DOHH2 (cell line): ENCODE results near the gene ZNF639.

Source experiments
- H3F3A ChIP-seq: fragments of 200-600 bp; sonication (generic), shearing (Covaris generic); 2 replicates; pipeline ENCODE4 v1.6.0; 2016; ENCODE audit warnings: antibody characterized with exemption, mild to moderate bottlenecking; ENCODE audit not compliant: control insufficient read depth, insufficient read depth
- H3K27ac ChIP-seq: fragments of 200-600 bp; sonication (generic); 2 replicates; pipeline ENCODE4 v1.5.1; 2014; ENCODE audit warnings: low read depth, mild to moderate bottlenecking, low read length, moderate library complexity
- H3K27me3 ChIP-seq: fragments of 200-600 bp; sonication (generic); 2 replicates; pipeline ENCODE4 v1.6.1; 2014; ENCODE audit warnings: mild to moderate bottlenecking, low read length, mixed read lengths; ENCODE audit not compliant: control insufficient read depth
- H3K36me3 ChIP-seq: fragments of 200-600 bp; sonication (generic); 2 replicates; pipeline ENCODE4 v1.6.1; 2014; ENCODE audit warnings: mild to moderate bottlenecking, low read length, moderate library complexity, mixed read lengths; ENCODE audit not compliant: control insufficient read depth
- H3K4me1 ChIP-seq: fragments of 200-600 bp; sonication (generic); 2 replicates; pipeline ENCODE4 v1.6.1; 2014; ENCODE audit warnings: mild to moderate bottlenecking, low read length, mixed read lengths; ENCODE audit not compliant: control insufficient read depth
- H3K4me2 ChIP-seq: fragments of 200-600 bp; sonication (generic); 2 replicates; pipeline ENCODE4 v1.6.0; 2014; ENCODE audit warnings: mild to moderate bottlenecking, low read length, moderate library complexity
- H3K4me3 ChIP-seq: fragments of 200-600 bp; sonication (generic); 2 replicates; pipeline ENCODE4 v1.5.1; 2014; ENCODE audit warnings: mild to moderate bottlenecking, low read length, mixed read lengths
- H3K79me2 ChIP-seq: fragments of 200-600 bp; sonication (generic); 2 replicates; pipeline ENCODE4 v1.6.1; 2014; ENCODE audit warnings: mild to moderate bottlenecking, low read length, mixed read lengths; ENCODE audit not compliant: control insufficient read depth
- H3K9me2 ChIP-seq: fragments of 200-600 bp; sonication (generic); replicated peaks from 2 replicates; pipeline ENCODE4 v1.6.1; 2014; ENCODE audit warnings: mild to moderate bottlenecking, low read length, mixed read lengths; ENCODE audit not compliant: control insufficient read depth
- H3K9me3 ChIP-seq: fragments of 200-600 bp; sonication (generic); 2 replicates; pipeline ENCODE4 v1.6.1; 2014; ENCODE audit warnings: antibody characterized with exemption, low read length, mixed read lengths; ENCODE audit not compliant: control insufficient read depth, insufficient read depth
- H4K20me1 ChIP-seq: fragments of 200-600 bp; sonication (generic); 2 replicates; pipeline ENCODE4 v1.6.0; 2014; ENCODE audit warnings: low read depth, mild to moderate bottlenecking, antibody characterized with exemption, low read length, moderate library complexity; ENCODE audit not compliant: control insufficient read depth, insufficient read depth
- CTCF ChIP-seq: fragments of 200-600 bp; sonication (generic); IDR thresholded peaks from one replicate; pipeline ENCODE4 v1.5.1; 2014; ENCODE audit warnings: antibody characterized with exemption, mild to moderate bottlenecking, low read depth, low read length; ENCODE audit not compliant: poor library complexity, severe bottlenecking
- EZH2phosphoT487 ChIP-seq: fragments of 200-600 bp; sonication (generic); IDR thresholded peaks from 2 replicates; pipeline ENCODE4 v1.6.1; 2017; ENCODE audit warnings: borderline replicate concordance, mild to moderate bottlenecking, antibody characterized with exemption, low read length, moderate library complexity, mixed read lengths

Gene ZNF639

DNA sequence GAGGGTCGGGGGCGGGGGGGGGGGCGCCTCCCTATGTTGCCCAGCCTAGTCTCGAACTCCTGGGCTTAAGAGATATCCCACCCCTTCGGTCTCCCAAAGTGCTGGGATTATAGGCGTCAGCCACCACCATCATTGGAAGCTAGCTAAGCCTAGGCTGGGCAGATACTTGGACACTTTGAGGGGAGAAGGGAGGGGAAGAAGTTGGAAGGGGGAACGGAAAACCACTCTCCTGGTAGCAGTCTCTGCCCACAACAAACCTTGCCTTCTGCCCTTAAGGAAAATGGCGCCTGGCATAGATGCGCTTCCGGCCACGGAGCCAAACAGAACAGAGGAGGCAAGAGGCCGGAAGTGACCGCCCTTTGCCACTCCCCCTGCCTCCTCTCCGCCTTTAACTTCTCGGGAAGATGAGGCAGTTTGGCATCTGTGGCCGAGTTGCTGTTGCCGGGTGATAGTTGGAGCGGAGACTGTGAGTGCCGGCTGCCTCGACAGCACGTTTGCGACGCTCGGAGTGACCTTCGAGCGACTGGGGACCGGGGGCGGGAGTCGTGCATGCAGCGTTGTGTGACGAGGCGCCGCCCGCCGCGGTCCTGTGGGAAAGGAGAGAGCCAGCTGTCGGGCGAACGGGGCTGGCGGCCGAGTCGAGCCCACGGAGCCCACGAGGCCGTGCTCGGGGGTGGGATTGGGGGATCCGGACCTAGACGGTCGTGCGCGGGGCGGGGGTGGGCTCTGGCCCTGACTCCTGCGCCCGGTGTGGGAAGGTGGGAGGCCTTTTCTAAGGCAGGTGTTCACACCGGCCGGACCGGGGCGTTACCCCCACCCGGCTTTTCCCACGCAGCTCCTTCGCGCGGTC, 24.7 kb downstream of the ZNF639 start, which contains the start of gene MFN1:
TSS of gene MFN1 (plus strand) at position 365 of the 850 bp plus-strand sequence. CDS start 1,143 bp downstream, outside the sequence.
- Histone ChIP-seq H3K79me2 (peaks cover 38% of the 10 kb centered on the region), H3K36me3 (peaks cover 36% of the 10 kb centered on the region), H3K9me3 (no peaks in the 10 kb centered on the region), H3K9me2 (no peaks in the 10 kb centered on the region), H3K4me3 (peak within 1 kb of the TSS; percentile 85), H3K4me1 (peaks cover 25% of the 10 kb centered on the region), H3K4me2 (peak within 1 kb of the TSS; percentile 87), H3F3A (peaks cover 23% of the 10 kb centered on the region; the same call in 1 of the 2 replicates), H3K27me3 (no peaks in the 10 kb centered on the region), H3K27ac (peak within 1 kb of the TSS; percentile 66), H4K20me1 (no peaks in the 10 kb centered on the region)
- no peak for TF ChIP-seq EZH2phosphoT487
- TF ChIP-seq CTCF: no peak

GRCh38 chr3:179348325-179349013, 25.6 kb downstream of the ZNF639 start:
- Histone ChIP-seq H3K9me2 (no peaks in the 10 kb centered on the region), H3F3A (peaks cover 23% of the 10 kb centered on the region; the same call in 1 of the 2 replicates), H3K4me2 (peak overlapping the region; percentile 87), H3K4me1 (peaks cover 25% of the 10 kb centered on the region), H3K36me3 (peaks cover 38% of the 10 kb centered on the region), H3K9me3 (no peaks in the 10 kb centered on the region), H4K20me1 (no peaks in the 10 kb centered on the region), H3K27me3 (no peaks in the 10 kb centered on the region), H3K79me2 (peaks cover 38% of the 10 kb centered on the region), H3K27ac (peak overlapping the region; percentile 66), H3K4me3 (peak overlapping the region; percentile 85)
- TF ChIP-seq CTCF (no peak), EZH2phosphoT487 (no peak)

GRCh38 chr3:179355996-179356395, 33.2 kb downstream of the ZNF639 start:
- Histone ChIP-seq H3F3A (no peaks in the 10 kb centered on the region), H3K27me3 (no peaks in the 10 kb centered on the region), H4K20me1 (no peaks in the 10 kb centered on the region), H3K4me3 (no peak overlapping the region), H3K36me3 (peaks cover 75% of the 10 kb centered on the region), H3K9me3 (no peaks in the 10 kb centered on the region), H3K4me1 (no peaks in the 10 kb centered on the region), H3K79me2 (peaks cover 8% of the 10 kb centered on the region), H3K27ac (no peak overlapping the region), H3K4me2 (no peak overlapping the region), H3K9me2 (no peaks in the 10 kb centered on the region)
- TF ChIP-seq EZH2phosphoT487 (no peak), CTCF (no peak)
